Measurements from ENCODE around the gene ZBTB4.

DNA sequence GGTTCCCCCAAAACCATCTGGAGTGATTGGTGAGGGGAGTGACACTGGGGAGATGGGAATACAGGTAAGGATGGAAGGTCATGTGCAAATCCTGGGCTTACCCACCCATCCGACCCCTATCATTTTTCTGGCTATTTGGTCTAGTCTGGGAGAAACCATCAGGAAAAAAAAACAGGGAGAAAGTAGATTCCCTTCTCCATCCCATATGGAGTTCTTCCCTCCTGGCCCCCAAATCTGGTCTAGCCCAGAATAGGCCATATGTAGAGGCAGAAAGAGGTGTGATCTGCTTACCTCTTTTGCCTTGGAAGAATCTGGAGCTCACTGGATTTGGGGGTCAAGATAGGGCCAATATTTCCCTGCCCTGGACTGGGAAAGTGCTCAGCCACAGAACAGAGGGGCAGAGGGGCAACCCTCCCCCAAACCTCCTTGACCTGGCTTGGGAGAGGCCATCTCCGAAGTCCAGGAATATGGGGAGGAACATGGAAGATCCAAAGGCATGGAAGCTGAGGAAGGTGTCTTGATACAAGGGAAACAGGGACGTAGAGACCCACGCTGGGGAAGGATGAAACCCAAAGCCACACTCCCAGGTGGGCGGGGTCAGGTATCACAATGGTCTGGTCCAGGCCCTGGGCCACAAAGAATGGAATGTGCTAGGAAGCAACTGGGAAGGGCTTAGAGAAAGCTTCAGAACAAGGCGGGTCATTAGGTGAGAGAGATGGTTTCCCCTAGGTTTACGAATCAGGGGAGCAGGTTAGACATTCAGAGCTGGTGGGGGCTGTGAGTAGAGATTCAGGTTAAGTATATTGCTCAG lies 18.4 kb downstream of the ZBTB4 start:
- TF ChIP-seq POLR2A (IDR thresholded peaks at IDR 0.05), result no peak
- TF ChIP-seq, protein P1, sequence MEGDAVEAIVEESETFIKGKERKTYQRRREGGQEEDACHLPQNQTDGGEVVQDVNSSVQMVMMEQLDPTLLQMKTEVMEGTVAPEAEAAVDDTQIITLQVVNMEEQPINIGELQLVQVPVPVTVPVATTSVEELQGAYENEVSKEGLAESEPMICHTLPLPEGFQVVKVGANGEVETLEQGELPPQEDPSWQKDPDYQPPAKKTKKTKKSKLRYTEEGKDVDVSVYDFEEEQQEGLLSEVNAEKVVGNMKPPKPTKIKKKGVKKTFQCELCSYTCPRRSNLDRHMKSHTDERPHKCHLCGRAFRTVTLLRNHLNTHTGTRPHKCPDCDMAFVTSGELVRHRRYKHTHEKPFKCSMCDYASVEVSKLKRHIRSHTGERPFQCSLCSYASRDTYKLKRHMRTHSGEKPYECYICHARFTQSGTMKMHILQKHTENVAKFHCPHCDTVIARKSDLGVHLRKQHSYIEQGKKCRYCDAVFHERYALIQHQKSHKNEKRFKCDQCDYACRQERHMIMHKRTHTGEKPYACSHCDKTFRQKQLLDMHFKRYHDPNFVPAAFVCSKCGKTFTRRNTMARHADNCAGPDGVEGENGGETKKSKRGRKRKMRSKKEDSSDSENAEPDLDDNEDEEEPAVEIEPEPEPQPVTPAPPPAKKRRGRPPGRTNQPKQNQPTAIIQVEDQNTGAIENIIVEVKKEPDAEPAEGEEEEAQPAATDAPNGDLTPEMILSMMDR (IDR thresholded peaks at IDR 0.05), result no peak
- TF ChIP-seq EP300 (IDR thresholded peaks at IDR 0.05), result no peak

All from stomach (tissue), 4 donors.